NCI-H460 (cell line): ENCODE measurements around the gene RAB8A. TPM values are rescaled to one million over a fixed set of nuclear protein-coding genes. Genes with fewer than 3 reads are reported as not detected.
"Not testable (repeated sequence)": the region's sequence is repeated elsewhere in the genome, so short reads cannot be mapped to it uniquely, and the experiment has no call there.

Source experiments
- DNase-seq: peaks from one replicate; pipeline ENCODE4 v3.0.0-alpha.2; 2016; ENCODE audit warnings: low read depth; ENCODE audit errors: extremely low read depth
- total RNA-seq: library from RNA; depleted of rRNA; stranded (reverse); fragments of >200 nt; shearing (Covaris generic); gene quantifications from 2 replicates; pipeline ENCODE4 v1.2.3, GENCODE V29; 2014; rRNA removed

RAB8A gene
- total RNA-seq, 1 experiment from 2014 or later, result 35.3 TPM

DNA sequence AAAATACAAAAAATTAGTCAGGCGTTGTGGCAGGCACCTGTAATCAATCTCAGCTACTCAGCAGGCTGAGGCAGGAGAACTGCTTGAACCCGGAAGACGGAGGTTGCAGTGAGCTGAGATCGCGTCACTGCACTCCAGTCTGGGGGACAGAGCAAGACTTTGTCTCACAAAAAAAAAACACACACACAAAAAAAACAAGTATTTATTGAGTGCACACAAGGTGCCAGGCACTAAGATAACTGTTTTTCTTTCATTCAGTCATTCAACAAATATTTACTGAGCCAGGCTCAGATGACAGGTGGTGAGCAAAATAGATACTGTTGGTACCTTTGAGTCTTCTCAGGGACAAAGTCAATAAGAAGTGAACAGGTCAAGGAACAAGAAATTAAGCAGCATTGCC, 55.4 kb downstream of the RAB8A start:
- DNase-seq, result no peak

- no peak for DNase-seq
These were observed 56.9 kb downstream of the RAB8A start for GRCh38 chr19:16168465-16169081.

- DNase-seq, result no peak
These were observed 58.4 kb downstream of the RAB8A start for GRCh38 chr19:16170134-16170533.

DNA sequence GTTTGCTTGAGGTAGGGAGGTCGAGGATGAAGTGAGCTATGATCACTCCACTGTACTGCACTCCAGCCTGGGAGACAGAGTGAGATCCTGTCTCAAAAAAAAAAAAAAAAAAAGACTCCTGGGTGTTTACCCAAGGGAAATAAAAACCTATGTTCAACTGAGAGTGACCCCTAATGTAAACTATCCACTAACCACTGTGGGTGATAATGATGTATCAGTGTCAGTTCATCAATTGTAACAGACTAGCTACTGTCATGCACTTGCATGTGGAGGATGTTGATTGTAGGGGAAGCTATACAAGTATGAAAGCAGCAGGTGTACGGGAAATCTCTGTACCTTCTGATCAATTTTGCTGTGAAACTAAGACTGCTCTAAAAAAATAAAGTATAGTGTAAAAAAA, 64.3 kb downstream of the RAB8A start:
- no peak for DNase-seq

DNA sequence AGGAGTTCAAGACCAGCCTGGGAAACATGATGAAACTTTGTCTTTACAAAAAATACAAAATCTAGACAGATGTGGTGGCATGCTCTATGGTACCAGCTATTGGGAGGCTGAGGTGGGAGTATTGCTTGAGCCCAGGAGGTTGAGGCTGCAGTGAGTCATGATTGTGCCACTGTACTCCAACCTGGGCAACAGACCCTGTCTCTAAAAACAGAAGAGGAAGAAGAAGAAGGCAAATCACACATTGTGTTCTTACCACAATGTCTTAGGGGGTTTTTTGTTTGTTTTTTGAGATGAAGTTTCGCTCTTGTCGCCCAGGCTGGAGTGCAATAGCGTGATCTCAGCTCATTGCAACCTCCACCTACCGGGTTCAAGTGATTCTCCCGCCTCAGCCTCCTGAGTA, 67.2 kb downstream of the RAB8A start:
- DNase-seq, result not testable (repeated sequence)

DNA sequence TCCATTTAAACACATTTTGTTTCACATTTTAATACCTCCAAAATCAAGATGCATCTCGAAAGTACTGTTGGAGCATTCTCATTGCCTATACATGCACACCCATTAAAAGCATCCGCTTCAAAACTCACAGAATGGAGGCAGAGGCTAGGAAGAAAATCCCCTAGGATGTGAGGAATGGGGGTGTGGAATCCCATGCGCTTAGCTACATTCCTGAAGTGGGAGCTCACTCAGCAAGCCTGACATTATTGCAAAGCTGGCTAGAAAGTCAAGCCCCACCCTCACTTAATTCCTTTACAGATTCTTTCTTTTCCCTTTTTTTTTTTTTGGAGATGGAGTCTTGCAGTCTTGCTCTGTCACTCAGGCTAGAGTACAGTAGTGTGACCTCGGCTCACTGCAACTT, 68.9 kb downstream of the RAB8A start:
- no peak for DNase-seq

Other genes with a start within 250 kb of the RAB8A start
- not detected in 2 replicates for gene CYP4F2, start 213.8 kb upstream of the RAB8A start, total RNA-seq
- gene CYP4F11, start 177.4 kb upstream of the RAB8A start, total RNA-seq, result 108 and 123 TPM in 2 replicates
- not detected in 2 replicates for gene OR10H4, start 162.9 kb upstream of the RAB8A start, total RNA-seq
- gene TPM4, start 35.4 kb upstream of the RAB8A start, total RNA-seq, result 562 and 586 TPM in 2 replicates
- gene HSH2D, start 31.8 kb downstream of the RAB8A start, total RNA-seq, result not detected in 2 replicates
- gene CIB3, start 61.6 kb downstream of the RAB8A start, total RNA-seq, result not detected in 2 replicates
- gene FAM32A, start 73.5 kb downstream of the RAB8A start, total RNA-seq, result 63.3 and 65.8 TPM in 2 replicates
- 38.0 and 43.4 TPM in 2 replicates for gene AP1M1, start 86.0 kb downstream of the RAB8A start, total RNA-seq
- gene KLF2, start 212.9 kb downstream of the RAB8A start, total RNA-seq, result 13.5 and 16.8 TPM in 2 replicates